SK-N-SH treated with all-trans-retinoic acid at 6 μM for 48 hours (cell line): Measurements from ENCODE around the gene WDR83.

Experiments used
- BACH2 ChIP-seq: fragments of 250-450 bp; sonication (Bioruptor Pico); IDR thresholded peaks from 2 replicates; pipeline ENCODE4 v1.9.0; 2021; ENCODE audit warnings: mild to moderate bottlenecking, borderline replicate concordance
- CSDC2 ChIP-seq: fragments of 250-450 bp; sonication (Bioruptor Pico); IDR thresholded peaks from 2 replicates; pipeline ENCODE4 v1.5.0; 2020; ENCODE audit warnings: mild to moderate bottlenecking, moderate library complexity
- ESRRG ChIP-seq: fragments of 250-450 bp; sonication (Bioruptor Pico); IDR thresholded peaks from 2 replicates; pipeline ENCODE4 v1.6.1; 2021; ENCODE audit warnings: mild to moderate bottlenecking
- ISL1 ChIP-seq: fragments of 250-450 bp; sonication (Bioruptor Pico); IDR thresholded peaks from 2 replicates; pipeline ENCODE4 v2.1.2; 2022; ENCODE audit warnings: mild to moderate bottlenecking, moderate library complexity
- PPARA ChIP-seq: fragments of 250-450 bp; sonication (Bioruptor Pico); IDR thresholded peaks from 2 replicates; pipeline ENCODE4 v1.5.0; 2020; ENCODE audit warnings: mild to moderate bottlenecking, borderline replicate concordance
- RARB ChIP-seq: fragments of 250-450 bp; sonication (Bioruptor Pico); IDR thresholded peaks from 2 replicates; pipeline ENCODE4 v1.8.0; 2021; ENCODE audit warnings: mild to moderate bottlenecking, moderate library complexity
- ZC3H10 ChIP-seq: fragments of 250-450 bp; sonication (Bioruptor Pico); IDR thresholded peaks from 2 replicates; pipeline ENCODE4 v1.5.1; 2021; ENCODE audit warnings: mild to moderate bottlenecking, moderate library complexity
- ZFP30 ChIP-seq: fragments of 450-650 bp; formaldehyde crosslinking; IDR thresholded peaks from 2 replicates; pipeline ENCODE4 v1.5.0; 2022; ENCODE audit warnings: mild to moderate bottlenecking, moderate library complexity
- ZNF565 ChIP-seq: fragments of 450-650 bp; formaldehyde crosslinking; conservative IDR thresholded peaks from 2 replicates; pipeline ENCODE4 v1.5.0; 2020; ENCODE audit warnings: low read depth, mild to moderate bottlenecking, moderate library complexity
- ZNF70 ChIP-seq: fragments of 450-650 bp; formaldehyde crosslinking; IDR thresholded peaks from 2 replicates; pipeline ENCODE4 v1.5.0; 2020; ENCODE audit warnings: mild to moderate bottlenecking, moderate library complexity

DNA sequence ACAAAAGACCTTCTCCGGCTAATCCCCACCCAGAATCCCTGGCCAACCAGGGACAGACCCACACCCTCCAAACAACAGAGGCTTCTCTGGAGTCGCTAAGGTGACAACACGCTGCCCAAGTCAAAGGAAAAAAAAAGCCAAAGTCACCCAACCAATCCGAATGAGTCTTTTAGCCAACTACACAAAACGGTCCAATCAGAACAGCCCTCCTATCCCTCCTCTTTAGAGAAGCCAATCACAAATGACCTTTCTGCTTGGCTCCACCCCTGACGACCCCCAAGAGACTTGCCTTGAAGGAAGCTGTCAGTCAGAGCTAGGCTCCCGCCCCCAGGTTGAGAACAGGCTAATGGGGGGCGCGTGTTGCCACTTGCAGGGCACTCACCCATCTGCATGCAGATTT lies 36.4 kb downstream of the WDR83 start:
- no peak for TF ChIP-seq CSDC2 (CRISPR knock-in tag)
- TF ChIP-seq ISL1 (CRISPR knock-in tag) = no peak
- TF ChIP-seq ZNF565 (CRISPR knock-in tag) = no peak
- no peak for TF ChIP-seq ZNF70 (CRISPR knock-in tag)
- no peak for TF ChIP-seq BACH2 (CRISPR knock-in tag)
- no peak for TF ChIP-seq PPARA (CRISPR knock-in tag)
- no peak for TF ChIP-seq ZC3H10 (CRISPR knock-in tag)
- no peak for TF ChIP-seq ZFP30 (CRISPR knock-in tag)
- TF ChIP-seq RARB (CRISPR knock-in tag) = no peak
- no peak for TF ChIP-seq ESRRG (CRISPR knock-in tag)
